Measurements from ENCODE around the gene AK9.

DNA sequence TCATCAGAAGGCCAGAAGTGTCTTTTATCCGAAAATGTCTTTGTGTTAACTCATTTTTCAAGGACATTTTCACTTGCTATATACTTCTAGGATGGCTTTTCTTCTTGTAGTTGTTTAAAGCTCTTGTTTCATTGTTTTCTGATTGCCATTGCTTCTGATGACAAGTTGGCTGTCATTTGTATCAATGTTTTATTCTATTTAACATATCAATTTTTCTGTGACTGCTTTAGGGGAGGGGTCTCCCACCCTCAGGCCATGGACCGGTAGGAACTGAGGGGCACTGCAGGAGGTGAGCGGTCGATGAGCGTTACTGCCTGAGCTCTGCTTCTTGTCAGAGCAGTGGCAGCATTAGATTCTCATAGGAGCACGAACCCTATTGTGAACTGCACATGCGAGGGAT lies 65.8 kb downstream of the AK9 start:
- TF ChIP-seq, protein P1, sequence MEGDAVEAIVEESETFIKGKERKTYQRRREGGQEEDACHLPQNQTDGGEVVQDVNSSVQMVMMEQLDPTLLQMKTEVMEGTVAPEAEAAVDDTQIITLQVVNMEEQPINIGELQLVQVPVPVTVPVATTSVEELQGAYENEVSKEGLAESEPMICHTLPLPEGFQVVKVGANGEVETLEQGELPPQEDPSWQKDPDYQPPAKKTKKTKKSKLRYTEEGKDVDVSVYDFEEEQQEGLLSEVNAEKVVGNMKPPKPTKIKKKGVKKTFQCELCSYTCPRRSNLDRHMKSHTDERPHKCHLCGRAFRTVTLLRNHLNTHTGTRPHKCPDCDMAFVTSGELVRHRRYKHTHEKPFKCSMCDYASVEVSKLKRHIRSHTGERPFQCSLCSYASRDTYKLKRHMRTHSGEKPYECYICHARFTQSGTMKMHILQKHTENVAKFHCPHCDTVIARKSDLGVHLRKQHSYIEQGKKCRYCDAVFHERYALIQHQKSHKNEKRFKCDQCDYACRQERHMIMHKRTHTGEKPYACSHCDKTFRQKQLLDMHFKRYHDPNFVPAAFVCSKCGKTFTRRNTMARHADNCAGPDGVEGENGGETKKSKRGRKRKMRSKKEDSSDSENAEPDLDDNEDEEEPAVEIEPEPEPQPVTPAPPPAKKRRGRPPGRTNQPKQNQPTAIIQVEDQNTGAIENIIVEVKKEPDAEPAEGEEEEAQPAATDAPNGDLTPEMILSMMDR (IDR thresholded peaks at IDR 0.05) = no peak
- no peak for TF ChIP-seq POLR2A (IDR thresholded peaks at IDR 0.05)
